DMS53 treated with DMSO at 0.1 percent for 48 hours (cell line): Measurements from ENCODE around the gene TLR10.
"Not testable (repeated sequence)": the region's sequence is repeated elsewhere in the genome, so short reads cannot be mapped to it uniquely, and the experiment has no call there.

Experiments
- DNase-seq: peaks from one replicate; lab custom pipeline; 2025; ENCODE audit not compliant: unreplicated experiment; lab: John Stamatoyannopoulos, UW

TLR10 gene

GRCh38 chr4:38769857-38770256 lies 12.9 kb downstream of the TLR10 start:
- DNase-seq, result no peak

GRCh38 chr4:38769441-38769840 lies 13.3 kb downstream of the TLR10 start:
- no peak for DNase-seq

DNA sequence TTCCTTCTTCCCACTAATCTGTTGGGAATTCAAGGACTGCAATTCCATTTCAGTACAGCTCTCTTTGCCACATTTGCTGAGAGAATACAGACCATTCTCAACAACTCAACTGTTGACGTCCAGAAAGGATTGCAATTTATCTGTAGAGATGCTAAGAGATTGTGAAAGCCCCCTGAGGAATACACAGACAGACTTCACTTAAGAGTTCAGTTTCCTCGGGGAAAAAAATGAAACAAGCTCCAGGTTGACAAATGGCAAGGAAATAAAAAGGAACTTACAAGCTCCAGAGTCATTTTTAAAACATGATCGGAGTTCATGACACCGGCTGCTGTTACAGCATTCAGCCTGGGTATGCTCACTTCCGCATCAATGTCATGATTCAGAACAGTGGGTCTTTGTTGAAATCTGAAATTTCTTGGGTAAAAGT lies 13.8 kb downstream of the TLR10 start:
- no peak for DNase-seq

DNA sequence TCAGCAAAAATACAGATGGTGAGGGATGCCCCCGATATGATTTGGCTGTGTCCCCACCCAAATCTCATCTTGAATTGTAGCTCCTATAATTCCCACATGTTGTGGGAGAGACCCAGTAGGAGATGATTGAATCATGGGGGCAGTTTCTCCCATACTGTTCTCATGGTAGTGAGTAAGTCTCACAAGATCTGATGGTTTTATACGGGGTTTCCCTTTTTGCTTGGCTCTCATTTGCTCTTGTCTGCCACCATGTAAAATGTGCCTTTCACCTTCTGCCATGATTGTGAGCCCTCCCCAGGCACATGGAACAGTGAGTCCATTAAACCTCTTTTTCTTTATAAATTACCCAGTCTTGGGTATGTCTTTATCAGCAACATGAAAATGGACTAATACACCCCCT lies 15.8 kb downstream of the TLR10 start:
- DNase-seq, result not testable (repeated sequence)

- DNase-seq, result no peak
Measured at GRCh38 chr4:38765382-38765781, 17.4 kb downstream of the TLR10 start.

DNA sequence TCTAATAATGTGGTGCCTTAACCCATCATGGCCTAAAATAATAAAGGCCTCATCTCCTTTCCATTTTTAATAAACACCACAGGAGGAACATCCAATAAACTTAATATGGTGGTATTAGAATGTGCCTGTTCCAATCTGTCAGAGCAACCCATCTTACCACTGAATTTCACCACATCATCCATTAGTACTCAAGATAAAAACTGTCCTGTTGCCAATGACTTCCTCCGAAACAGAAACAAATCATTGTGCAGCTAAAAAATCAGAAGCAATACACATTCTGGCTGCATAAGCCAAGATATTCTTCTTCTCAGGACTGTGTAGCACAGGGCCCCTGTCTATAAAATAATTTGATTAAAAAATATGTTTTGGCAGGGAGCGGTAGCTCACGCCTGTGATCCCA lies 18.5 kb downstream of the TLR10 start:
- DNase-seq, result no peak

- no peak for DNase-seq
Measured at GRCh38 chr4:38762560-38762959, 20.2 kb downstream of the TLR10 start.

GRCh38 chr4:38759790-38760122 lies 23.0 kb downstream of the TLR10 start:
- DNase-seq, result no peak

DNA sequence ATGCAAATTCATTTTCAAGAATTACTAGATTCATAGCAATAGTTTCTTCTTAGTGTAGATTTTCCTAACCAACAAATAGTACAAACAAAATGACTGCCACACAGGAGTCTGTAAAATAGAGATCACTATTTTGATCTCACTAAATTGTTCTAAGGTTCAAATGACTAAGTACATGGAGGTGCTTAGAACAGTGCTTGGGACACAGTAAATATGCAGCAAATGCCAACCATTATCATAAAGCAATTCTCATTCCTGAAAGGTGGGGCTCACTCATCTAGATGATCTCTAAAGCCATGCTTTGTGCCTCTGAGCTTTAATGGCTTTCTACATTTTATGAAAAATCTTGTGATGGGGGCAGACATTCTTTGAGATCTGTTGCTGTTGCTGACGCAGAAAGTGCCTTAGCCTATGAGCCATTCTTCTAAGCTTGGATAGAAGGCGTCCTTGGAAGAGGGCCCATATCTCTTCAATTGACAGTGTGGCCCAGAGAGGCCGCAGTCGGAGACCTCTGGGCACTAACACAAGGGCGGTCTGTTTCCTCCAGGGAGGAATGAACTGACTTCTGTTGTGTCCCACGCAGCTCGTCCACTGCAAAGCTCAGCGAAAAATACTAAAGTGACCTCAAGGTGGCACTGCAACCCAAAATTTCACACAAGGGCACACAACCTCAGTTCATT lies 23.5 kb downstream of the TLR10 start:
- peak; percentile 56 for DNase-seq

DNA sequence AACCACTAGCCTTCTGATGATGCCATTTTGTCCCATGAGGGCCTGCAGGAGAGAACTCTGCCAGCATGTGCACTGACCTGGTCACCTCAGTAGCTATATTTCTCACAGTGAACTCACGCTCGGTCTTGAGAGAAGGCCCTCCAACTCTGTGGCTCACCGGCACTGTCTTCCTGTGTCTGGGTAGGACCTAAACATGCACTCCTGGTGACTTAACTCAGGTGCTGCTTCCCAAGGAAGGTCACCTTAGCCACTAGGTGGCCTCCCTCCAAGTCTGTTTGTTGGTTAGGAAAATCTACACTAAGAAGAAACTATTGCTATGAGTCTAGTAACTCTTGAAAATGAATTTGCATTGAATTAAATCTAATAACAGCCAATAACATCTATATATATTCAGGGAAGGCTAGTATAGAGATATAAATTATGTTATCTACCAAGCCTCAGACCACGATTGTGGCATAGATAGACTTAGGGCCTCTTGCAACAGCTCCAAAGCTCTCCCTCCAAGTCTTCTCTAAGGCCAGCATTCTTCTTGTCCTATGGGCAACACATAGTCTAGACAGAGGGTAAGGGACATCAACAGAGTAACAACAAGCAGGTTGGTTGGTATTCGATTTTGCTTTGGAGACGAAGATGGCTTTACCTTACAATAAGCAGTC lies 24.7 kb downstream of the TLR10 start:
- DNase-seq, result peak; percentile 32

DNA sequence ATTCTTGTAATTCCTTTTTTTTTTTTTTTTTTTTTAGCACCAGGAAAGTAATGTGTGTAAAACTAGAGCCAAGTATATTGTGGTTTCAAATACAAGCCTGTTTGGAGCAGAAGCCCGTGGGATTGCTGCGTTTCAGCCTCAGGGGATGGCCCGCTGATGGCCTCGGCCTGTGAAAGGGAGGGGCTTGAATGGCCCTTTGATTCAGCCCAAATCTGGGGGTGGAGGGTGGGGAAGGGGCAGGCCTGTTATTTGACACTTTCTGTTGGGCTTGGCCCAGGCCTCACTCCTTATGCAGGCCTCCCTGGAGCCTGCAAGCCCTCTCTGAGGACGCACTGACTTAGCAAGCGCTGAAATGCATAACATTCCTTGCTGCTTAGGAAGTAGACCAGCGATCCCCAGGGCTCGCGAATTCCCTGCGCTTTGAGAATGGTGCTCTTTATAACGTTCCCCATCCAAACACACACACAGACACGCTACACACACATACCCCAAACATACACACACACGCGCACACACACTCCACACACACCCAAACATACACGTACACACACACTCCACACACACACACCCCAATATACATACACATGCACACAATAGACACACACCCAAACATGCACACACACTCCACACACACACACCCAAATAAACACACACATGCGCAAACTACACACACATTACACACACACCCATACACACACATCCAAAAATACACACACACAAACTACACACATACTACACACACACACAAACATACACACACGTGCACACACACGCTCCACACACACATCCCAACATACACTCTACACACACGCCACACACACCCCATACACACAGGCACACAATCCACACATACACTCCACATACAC lies 29.6 kb downstream of the TLR10 start:
- DNase-seq, result no peak

- DNase-seq, result no peak
Measured at GRCh38 chr4:38752372-38752940, 30.3 kb downstream of the TLR10 start.

- DNase-seq, result no peak
Measured at GRCh38 chr4:38751341-38752010, 31.3 kb downstream of the TLR10 start.

DNA sequence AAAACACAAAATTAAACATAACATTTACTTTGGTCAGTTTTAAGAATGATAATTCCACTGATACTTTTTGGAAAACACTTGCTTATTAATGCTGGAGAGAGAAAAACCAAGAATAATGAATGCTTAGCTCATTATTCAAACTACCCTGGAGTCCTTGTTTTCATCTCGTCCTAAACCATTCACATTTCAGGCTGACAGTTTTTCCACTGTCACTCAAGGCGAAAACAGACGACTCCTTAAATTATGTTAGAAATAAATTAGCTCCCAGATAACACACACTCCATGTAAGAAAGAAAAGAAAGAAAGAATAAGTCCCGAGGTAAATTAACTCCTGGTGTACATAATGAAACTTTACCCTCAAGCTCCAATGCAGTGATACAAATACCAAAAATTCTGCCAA lies 33.5 kb downstream of the TLR10 start:
- no peak for DNase-seq

DNA sequence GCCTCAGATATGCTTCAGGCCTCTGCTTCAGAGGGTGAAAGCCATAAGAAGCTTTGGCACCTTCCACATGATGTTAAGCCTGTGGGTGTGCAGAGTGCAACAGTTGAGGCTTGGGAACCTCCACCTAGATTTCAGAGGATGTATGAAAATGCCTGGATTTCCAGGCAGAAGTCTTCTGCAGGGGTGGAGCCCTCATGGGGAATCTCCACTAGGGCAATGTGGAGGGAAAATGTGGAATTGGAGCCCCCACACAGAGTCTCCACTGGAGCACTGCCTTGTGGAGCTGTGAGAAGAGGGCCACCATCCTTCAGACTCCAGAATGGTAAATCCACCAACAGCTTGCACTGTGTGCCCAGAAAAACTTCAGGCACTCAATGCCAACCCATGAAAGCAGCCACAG lies 35.2 kb downstream of the TLR10 start:
- DNase-seq, result no peak

- no peak for DNase-seq
Measured at GRCh38 chr4:38745881-38746280, 36.9 kb downstream of the TLR10 start.

DNA sequence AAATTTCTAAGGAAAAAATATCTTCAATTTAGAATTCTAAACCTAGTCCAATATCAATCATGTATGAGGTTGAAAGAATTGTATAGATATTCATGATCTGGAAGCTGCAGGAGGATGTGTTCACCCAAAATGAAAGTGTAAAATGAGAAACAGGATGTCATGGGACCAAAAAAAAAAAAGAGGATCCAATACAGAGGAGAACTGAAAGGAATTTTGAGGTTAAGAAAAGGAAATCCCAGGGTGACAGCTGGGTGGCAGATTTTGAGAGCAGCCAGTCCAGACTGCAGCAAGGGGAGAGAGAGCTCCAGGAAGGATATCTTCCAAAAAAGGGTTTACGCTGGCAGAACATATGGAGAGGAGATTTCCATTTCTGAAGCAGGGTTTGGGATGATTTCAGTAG lies 38.9 kb downstream of the TLR10 start:
- no peak for DNase-seq

DNA sequence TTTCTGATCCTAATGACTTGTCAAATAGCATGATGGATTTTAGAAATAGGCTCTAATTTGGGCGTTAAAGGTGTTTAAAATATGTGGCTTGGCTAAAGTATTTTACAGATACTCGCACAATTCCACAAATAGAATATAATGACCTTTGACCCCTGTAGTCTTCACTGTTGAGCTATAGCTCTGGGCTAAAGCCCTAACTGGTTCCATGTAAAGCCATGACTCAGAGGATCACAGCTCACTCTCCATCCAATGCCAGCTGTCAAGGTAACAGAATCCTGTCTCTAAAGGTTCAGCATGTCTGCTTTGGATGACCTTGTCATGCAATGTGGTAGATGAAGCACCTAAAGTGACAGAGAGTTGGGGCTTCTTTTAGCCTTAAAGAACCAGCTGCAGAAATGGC lies 42.5 kb downstream of the TLR10 start:
- peak; percentile 78 for DNase-seq

DNA sequence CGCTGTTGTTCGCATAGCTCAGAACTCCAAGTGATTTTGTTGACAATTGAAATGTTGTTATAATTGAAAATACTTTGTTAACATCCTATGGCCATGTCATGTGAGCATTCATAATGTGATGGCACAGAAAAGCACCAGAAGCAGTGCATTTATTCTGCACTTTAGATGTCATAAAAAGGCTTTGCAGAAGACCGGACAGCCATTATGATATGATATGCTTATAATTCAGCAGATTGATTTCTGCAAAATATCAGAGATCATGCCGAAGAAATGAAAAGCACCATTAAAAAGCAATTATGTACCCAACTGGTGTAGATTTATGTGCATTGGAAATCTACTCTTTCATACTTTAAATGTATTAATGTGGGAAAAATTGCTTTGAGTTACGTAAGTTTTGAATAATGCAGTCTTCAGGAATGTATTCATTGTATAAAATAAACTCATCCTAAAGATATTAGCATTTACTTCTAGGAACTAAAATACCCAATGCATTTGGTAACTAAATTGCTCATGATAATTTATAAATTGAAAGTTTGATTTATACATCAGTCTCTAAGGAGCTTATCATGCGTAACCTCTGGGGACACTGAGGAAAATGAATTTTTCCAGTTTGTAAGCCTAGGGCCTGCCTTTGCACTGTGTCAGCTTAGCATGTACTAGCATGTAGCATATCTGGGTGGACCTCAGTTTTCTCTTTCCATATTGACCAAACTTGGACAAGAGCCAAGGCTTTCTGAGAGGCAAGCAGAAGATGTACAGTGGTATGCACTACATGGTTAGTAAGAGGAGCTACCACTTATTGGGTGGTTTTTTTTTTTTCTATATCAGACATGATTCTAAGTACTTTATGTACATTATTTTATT lies 43.6 kb downstream of the TLR10 start:
- DNase-seq, result no peak

GRCh38 chr4:38735870-38736269 lies 46.9 kb downstream of the TLR10 start:
- DNase-seq, result no peak
